Smooth muscle cell (in vitro differentiated cells): ENCODE data around the gene FLYWCH2. TPM values are rescaled to one million over a fixed set of nuclear protein-coding genes. Genes with fewer than 3 reads are reported as not detected.
"Not testable (repeated sequence)": the region's sequence is repeated elsewhere in the genome, so short reads cannot be mapped to it uniquely, and the experiment has no call there.

Source experiments
- DNase-seq: peaks from one replicate; lab custom pipeline; 2025; ENCODE audit not compliant: unreplicated experiment; lab: John Stamatoyannopoulos, UW
- H2AFZ ChIP-seq: fragments of 200-600 bp; sonication (generic); 2 replicates; pipeline ENCODE4 v1.6.0; 2016; ENCODE audit warnings: antibody characterized with exemption, low read depth, mild to moderate bottlenecking
- H3F3A ChIP-seq: fragments of 200-600 bp; sonication (generic); 2 replicates; pipeline ENCODE4 v1.6.0; 2017; ENCODE audit warnings: antibody characterized with exemption, low read depth
- H3K27ac ChIP-seq: fragments of 200-600 bp; sonication (generic); 2 replicates; pipeline ENCODE4 v1.5.1; 2016; ENCODE audit warnings: low read depth, mild to moderate bottlenecking
- H3K27me3 ChIP-seq: fragments of 200-600 bp; sonication (generic); 2 replicates; pipeline ENCODE4 v1.6.1; 2016; ENCODE audit warnings: low read depth, mild to moderate bottlenecking
- H3K36me3 ChIP-seq: fragments of 200-600 bp; sonication (generic); 2 replicates; pipeline ENCODE4 v1.5.1; 2016; ENCODE audit warnings: low read depth
- H3K4me1 ChIP-seq: fragments of 200-600 bp; sonication (generic); 2 replicates; pipeline ENCODE4 v1.5.1; 2016; ENCODE audit warnings: low read depth
- H3K4me2 ChIP-seq: fragments of 200-600 bp; sonication (generic); 2 replicates; pipeline ENCODE4 v1.6.0; 2016; ENCODE audit warnings: mild to moderate bottlenecking
- H3K4me3 ChIP-seq: fragments of 200-600 bp; sonication (generic); 2 replicates; pipeline ENCODE4 v1.5.1; 2016; ENCODE audit warnings: mild to moderate bottlenecking
- H3K79me2 ChIP-seq: fragments of 200-600 bp; sonication (generic); 2 replicates; pipeline ENCODE4 v1.6.0; 2016; ENCODE audit warnings: low read depth, mild to moderate bottlenecking
- H3K9ac ChIP-seq: fragments of 200-600 bp; sonication (generic); 2 replicates; pipeline ENCODE4 v1.6.0; 2016; ENCODE audit warnings: low read depth
- H3K9me3 ChIP-seq: fragments of 200-600 bp; sonication (generic); replicated peaks from 2 replicates; pipeline ENCODE4 v1.5.1; 2016; ENCODE audit warnings: low read depth
- H4K20me1 ChIP-seq: fragments of 200-600 bp; sonication (generic); 2 replicates; pipeline ENCODE4 v1.6.0; 2016; ENCODE audit warnings: low read depth
- WGBS: methylation state at CpG from one replicate; pipeline ENCODE4 v1.1.7; 2016; ENCODE audit warnings: low lambda C conversion rate; 5-methylcytosine and 5-hydroxymethylcytosine counted together
- polyA plus RNA-seq: library from polyadenylated mRNA; unstranded; fragments of >200 nt; fragmentation: Nextera tagmentation; extraction: Ambion mirVana; gene quantifications from 2 replicates; pipeline ENCODE4 v1.2.1, GENCODE V29; 2016
- total RNA-seq: library from RNA; depleted of rRNA; stranded (reverse); fragments of >200 nt; gene quantifications from 2 replicates; pipeline ENCODE4 v1.2.3, GENCODE V29; 2014
- TF ChIP-seq, protein P1 (sequence below): fragments of 200-600 bp; sonication (generic); IDR thresholded peaks from 2 replicates; pipeline ENCODE4 v1.5.1; 2017; ENCODE audit warnings: borderline replicate concordance, mild to moderate bottlenecking, antibody characterized with exemption; ENCODE audit not compliant: insufficient read depth, poor library complexity, severe bottlenecking

FLYWCH2 gene
- total and polyA plus RNA-seq, 2 experiments from 2014 or later = 31.7 to 52.7 TPM

DNA sequence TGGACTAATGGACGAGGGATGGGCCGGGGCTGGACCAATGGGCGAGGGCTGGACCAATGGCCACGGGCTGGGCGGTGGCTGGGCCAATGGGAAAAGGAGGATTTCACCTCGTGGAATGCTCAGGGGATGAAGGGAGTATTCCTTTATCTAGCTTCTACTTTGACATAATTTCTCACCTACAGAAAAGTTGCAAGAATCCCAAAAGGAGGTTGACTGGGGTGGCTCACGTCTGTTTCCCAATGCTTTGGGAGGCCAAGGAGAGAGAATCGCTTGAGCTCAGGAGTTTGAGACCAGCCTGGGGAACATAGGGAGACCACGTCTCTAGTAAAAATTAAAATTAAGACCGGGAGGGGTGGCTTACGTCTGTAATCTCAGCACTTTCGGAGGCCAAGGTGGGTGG, 23.0 kb downstream of the FLYWCH2 start:
- 51% methylated on average over 12 of the region's 12 CpGs for WGBS
- H2AFZ ChIP-seq = no peak overlapping the region
- peak overlapping the region; percentile 48 for H3K4me2 ChIP-seq
- H3K79me2 ChIP-seq = no peaks in the 10 kb centered on the region
- peaks cover 3% of the 10 kb centered on the region for H3K4me1 ChIP-seq
- no peaks in the 10 kb centered on the region for H3K27me3 ChIP-seq
- no peaks in the 10 kb centered on the region for H3K9me3 ChIP-seq
- no peak overlapping the region for H3K9ac ChIP-seq
- no peak for DNase-seq
- no peak overlapping the region for H3K4me3 ChIP-seq
- peak overlapping the region; percentile 89 for H3K27ac ChIP-seq
- H3F3A ChIP-seq = peaks cover 13% of the 10 kb centered on the region
- no peaks in the 10 kb centered on the region for H3K36me3 ChIP-seq
- TF ChIP-seq, protein P1, sequence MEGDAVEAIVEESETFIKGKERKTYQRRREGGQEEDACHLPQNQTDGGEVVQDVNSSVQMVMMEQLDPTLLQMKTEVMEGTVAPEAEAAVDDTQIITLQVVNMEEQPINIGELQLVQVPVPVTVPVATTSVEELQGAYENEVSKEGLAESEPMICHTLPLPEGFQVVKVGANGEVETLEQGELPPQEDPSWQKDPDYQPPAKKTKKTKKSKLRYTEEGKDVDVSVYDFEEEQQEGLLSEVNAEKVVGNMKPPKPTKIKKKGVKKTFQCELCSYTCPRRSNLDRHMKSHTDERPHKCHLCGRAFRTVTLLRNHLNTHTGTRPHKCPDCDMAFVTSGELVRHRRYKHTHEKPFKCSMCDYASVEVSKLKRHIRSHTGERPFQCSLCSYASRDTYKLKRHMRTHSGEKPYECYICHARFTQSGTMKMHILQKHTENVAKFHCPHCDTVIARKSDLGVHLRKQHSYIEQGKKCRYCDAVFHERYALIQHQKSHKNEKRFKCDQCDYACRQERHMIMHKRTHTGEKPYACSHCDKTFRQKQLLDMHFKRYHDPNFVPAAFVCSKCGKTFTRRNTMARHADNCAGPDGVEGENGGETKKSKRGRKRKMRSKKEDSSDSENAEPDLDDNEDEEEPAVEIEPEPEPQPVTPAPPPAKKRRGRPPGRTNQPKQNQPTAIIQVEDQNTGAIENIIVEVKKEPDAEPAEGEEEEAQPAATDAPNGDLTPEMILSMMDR = no peak
- H4K20me1 ChIP-seq = no peaks in the 10 kb centered on the region

GRCh38 chr16:2907084-2907753, 24.2 kb downstream of the FLYWCH2 start:
- TF ChIP-seq, protein P1 = peak; percentile 51
- not testable (repeated sequence) for H3K36me3 ChIP-seq, H3K4me1 ChIP-seq, H3K79me2 ChIP-seq, H2AFZ ChIP-seq, H4K20me1 ChIP-seq, H3K27me3 ChIP-seq, H3K9me3 ChIP-seq, H3K4me3 ChIP-seq
- H3K4me2 ChIP-seq = peak overlapping the region; percentile 48
- peak overlapping the region; percentile 51 for H3K9ac ChIP-seq
- 34% methylated on average over 16 of the region's 17 CpGs for WGBS
- peak; percentile 22 for DNase-seq
- peak overlapping the region; percentile 89 for H3K27ac ChIP-seq
- H3F3A ChIP-seq = peaks cover 13% of the 10 kb centered on the region

GRCh38 chr16:2910441-2910969, 27.5 kb downstream of the FLYWCH2 start:
- 87% methylated on average over 5 of the region's 5 CpGs for WGBS
- H3K4me3 ChIP-seq = no peak overlapping the region
- H3K27me3 ChIP-seq = no peaks in the 10 kb centered on the region
- TF ChIP-seq, protein P1 = no peak
- H3K4me1 ChIP-seq = no peaks in the 10 kb centered on the region
- no peaks in the 10 kb centered on the region for H3K9me3 ChIP-seq
- no peaks in the 10 kb centered on the region for H3K36me3 ChIP-seq
- H3F3A ChIP-seq = peaks cover 8% of the 10 kb centered on the region
- no peak overlapping the region for H2AFZ ChIP-seq
- peaks cover 13% of the 10 kb centered on the region for H4K20me1 ChIP-seq
- H3K79me2 ChIP-seq = no peaks in the 10 kb centered on the region
- H3K27ac ChIP-seq = no peak overlapping the region
- no peak overlapping the region for H3K9ac ChIP-seq
- no peak overlapping the region for H3K4me2 ChIP-seq
- DNase-seq = no peak
